Heart right ventricle (tissue), 16 donors: ENCODE results near the gene GRK5. TPM values are rescaled to one million over a fixed set of nuclear protein-coding genes. Genes with fewer than 3 reads are reported as not detected.
A peak's percentile ranks its signal among the peaks of the same experiment; 100 is the strongest.

ENCODE experiments used
- ATAC-seq, 8 donors: fragments of 200-7000 bp; cut with Tn5 transposase; one replicate each; pipeline ENCODE4 v1.9.1; 2020; ENCODE audit warnings: mild to moderate bottlenecking in 8 of 8, moderate library complexity in 8 of 8, moderate number of reproducible peaks in 1 of 8
- DNase-seq, 2 donors: peaks; one replicate each; pipeline ENCODE4 v3.0.0-alpha.2; 2020
- H3K27ac ChIP-seq, 10 donors: fragments of 200-600 bp; sonication (generic) in 2 of 10; one replicate each; pipeline versions ENCODE4 v1.5.0 to v1.8.0; 2020 to 2022; ENCODE audit warnings: mild to moderate bottlenecking in 3 of 10
- H3K27me3 ChIP-seq, 7 donors: fragments of 200-600 bp; one replicate each; pipeline ENCODE4 v1.8.0; 2021 to 2022; ENCODE audit warnings: mild to moderate bottlenecking in 2 of 7
- H3K36me3 ChIP-seq, 9 donors: fragments of 200-600 bp; sonication (generic) in 1 of 9; one replicate each; pipeline versions ENCODE4 v1.5.0 to v1.8.0; 2020 to 2022; ENCODE audit warnings: mild to moderate bottlenecking in 2 of 9
- H3K4me1 ChIP-seq, 9 donors: fragments of 200-600 bp; sonication (generic) in 1 of 9; one replicate each; pipeline versions ENCODE4 v1.5.0 to v1.8.0; 2020 to 2022; ENCODE audit warnings: mild to moderate bottlenecking in 4 of 9
- H3K4me3 ChIP-seq, 10 donors: fragments of 200-600 bp; sonication (generic) in 2 of 10; one replicate each; pipeline versions ENCODE4 v1.5.0 to v1.8.0; 2020 to 2022; ENCODE audit warnings: mild to moderate bottlenecking in 7 of 10, moderate library complexity in 2 of 10
- H3K9me3 ChIP-seq, 11 donors: fragments of 200-600 bp in 10 of 11; sonication (generic) in 2 of 11; one replicate each; pipeline versions ENCODE4 v1.5.0 to v1.8.0; 2013 to 2022; ENCODE audit warnings: mild to moderate bottlenecking in 2 of 11, control low read depth in 1 of 11, moderate library complexity in 1 of 11
- WGBS, 2 donors: extraction: QIAGEN DNeasy Blood & Tissue Kit; methylation state at CpG; one replicate each; pipeline ENCODE4 v1.1.7; 2013; ENCODE audit warnings: inconsistent platforms in 1 of 2; 5-methylcytosine and 5-hydroxymethylcytosine counted together
- intact Hi-C, 10 donors: fragments of 100-400 bp; cut with DNase I; formaldehyde crosslinking; loops; one replicate each; pipeline versions ENCODE4 v1.11.1 to v1.14.2; 2022
- polyA plus RNA-seq, 2 donors: library from polyadenylated mRNA; stranded (reverse); fragments of 200-250 nt; gene quantifications; one replicate each; pipeline ENCODE4 v1.2.3, GENCODE V29; 2013
- total RNA-seq, 10 donors: library from RNA; stranded (reverse); fragmentation: NEBNext Ultra II Directional in 3 of 10; extraction: Animal tissue kit (Norgen Biotek cat#: 25700) in 3 of 10; gene quantifications; one replicate each; pipeline versions ENCODE4 v1.2.1 to v1.2.4, GENCODE V29; 2021 to 2023
- TF ChIP-seq, protein P1 (sequence below), 9 donors: fragments of 200-600 bp; sonication (generic) in 2 of 9; IDR thresholded peaks; one replicate each; pipeline versions ENCODE4 v1.5.0 to v1.8.0; 2021 to 2022; ENCODE audit warnings: antibody characterized with exemption in 9 of 9, mild to moderate bottlenecking in 5 of 9, moderate library complexity in 1 of 9
- donor health status: Arrhythmogenic right ventricular cardiomyopathy.
- donor health status: ischemic (EF 13 %, LVEDD 7.1; RV severe dilation, severe dysfunction).
- donor health status: healthy with polysubstance abuse.
- donor health status: DM: no; HTN: yes; CAD: no.
- donor health status: DM: no; HTN: no; CAD: no.
- donor health status: ischemic (EF 25% LVEDD 6.9; RV normal size, moderate dysfunction).
- donor health status: ischemic (EF 25% LVEDD 5.7; RV mildly dilated, moderate dysfunction).
- donor health status: healthy.
- donor health status: DM: yes; HTN: yes; CAD: no.
- donor health status: Ischemic cardiomyopathy.
- donor health status: ischemic (EF 35%, LVEDD 5.7; RV mildly dilated, moderate dysfunction).
- donor health status: nonischemic (EF 11% LVEDD 7.7; RV severe dilation, severe dysfunction).
- donor health status: DM: yes; HTN: yes; CAD: no.
- donor health status: PGD.
- donor health status: ischemic (EF 29% LVEDD 5.4; RV normal size, mild dysfunction).
- donor health status: nonischemic (EF 23%, LVEDD 6.1; RV moderate dilation, normal function).

GRK5 gene
- total and polyA plus RNA-seq, 12 donors = 11.8 to 80.5 (median 26.6) TPM

DNA sequence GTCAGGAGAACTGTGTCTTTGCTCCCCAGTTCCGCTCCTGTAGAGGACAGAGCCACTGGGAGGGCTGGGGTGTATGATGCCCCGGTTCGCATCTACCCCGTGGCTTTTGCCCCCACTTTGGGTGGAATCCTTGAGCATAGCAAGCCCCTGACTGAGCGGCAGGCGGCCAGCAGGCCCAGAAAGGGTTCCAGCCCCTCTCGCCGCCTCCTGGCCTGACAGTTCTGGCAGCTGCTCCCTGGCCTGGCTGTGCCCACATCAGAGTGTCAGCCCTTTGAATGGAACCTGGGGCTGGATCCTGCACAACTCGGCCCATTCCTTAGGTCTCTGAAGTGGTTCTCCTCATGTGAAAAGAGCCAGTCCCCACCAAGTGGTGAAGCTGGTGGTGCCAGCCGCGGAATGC is 106.7 kb downstream of the GRK5 start:
- Histone ChIP-seq H3K27me3 (no peaks in the 10 kb centered on the region), H3K27ac (peak overlapping the region in 8 of 10 donors; percentile 3 to 77 (median 55)), H3K4me1 (peaks cover 18 to 90% (median 60%) of the 10 kb centered on the region in 9 donors), H3K36me3 (no peaks in the 10 kb centered on the region), H3K9me3 (no peaks in the 10 kb centered on the region), H3K4me3 (no peak overlapping the region)
- DNase-seq = no peak
- intact Hi-C loops = no loop called here
- TF ChIP-seq, protein P1, sequence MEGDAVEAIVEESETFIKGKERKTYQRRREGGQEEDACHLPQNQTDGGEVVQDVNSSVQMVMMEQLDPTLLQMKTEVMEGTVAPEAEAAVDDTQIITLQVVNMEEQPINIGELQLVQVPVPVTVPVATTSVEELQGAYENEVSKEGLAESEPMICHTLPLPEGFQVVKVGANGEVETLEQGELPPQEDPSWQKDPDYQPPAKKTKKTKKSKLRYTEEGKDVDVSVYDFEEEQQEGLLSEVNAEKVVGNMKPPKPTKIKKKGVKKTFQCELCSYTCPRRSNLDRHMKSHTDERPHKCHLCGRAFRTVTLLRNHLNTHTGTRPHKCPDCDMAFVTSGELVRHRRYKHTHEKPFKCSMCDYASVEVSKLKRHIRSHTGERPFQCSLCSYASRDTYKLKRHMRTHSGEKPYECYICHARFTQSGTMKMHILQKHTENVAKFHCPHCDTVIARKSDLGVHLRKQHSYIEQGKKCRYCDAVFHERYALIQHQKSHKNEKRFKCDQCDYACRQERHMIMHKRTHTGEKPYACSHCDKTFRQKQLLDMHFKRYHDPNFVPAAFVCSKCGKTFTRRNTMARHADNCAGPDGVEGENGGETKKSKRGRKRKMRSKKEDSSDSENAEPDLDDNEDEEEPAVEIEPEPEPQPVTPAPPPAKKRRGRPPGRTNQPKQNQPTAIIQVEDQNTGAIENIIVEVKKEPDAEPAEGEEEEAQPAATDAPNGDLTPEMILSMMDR (IDR thresholded peaks at IDR 0.05) = no peak
- 74 to 79% methylated on average over 11 of the region's 11 CpGs for WGBS, 2 donors
- peak in 3 of 8 donors; percentile 2 to 28 (median 12) for ATAC-seq

GRCh38 chr10:119314486-119314885 is 107.1 kb downstream of the GRK5 start:
- Histone ChIP-seq H3K9me3 (no peaks in the 10 kb centered on the region), H3K27me3 (no peaks in the 10 kb centered on the region), H3K4me3 (no peak overlapping the region), H3K36me3 (no peaks in the 10 kb centered on the region), H3K4me1 (peaks cover 21 to 90% (median 64%) of the 10 kb centered on the region in 9 donors), H3K27ac (peak overlapping the region in 8 of 10 donors; percentile 31 to 77 (median 55))
- intact Hi-C loops = no loop called here
- ATAC-seq (no peak), DNase-seq (no peak)
- WGBS, 2 donors = 92 to 96% methylated on average over 7 of the region's 7 CpGs
- TF ChIP-seq, protein P1 (IDR thresholded peaks at IDR 0.05) = no peak

DNA sequence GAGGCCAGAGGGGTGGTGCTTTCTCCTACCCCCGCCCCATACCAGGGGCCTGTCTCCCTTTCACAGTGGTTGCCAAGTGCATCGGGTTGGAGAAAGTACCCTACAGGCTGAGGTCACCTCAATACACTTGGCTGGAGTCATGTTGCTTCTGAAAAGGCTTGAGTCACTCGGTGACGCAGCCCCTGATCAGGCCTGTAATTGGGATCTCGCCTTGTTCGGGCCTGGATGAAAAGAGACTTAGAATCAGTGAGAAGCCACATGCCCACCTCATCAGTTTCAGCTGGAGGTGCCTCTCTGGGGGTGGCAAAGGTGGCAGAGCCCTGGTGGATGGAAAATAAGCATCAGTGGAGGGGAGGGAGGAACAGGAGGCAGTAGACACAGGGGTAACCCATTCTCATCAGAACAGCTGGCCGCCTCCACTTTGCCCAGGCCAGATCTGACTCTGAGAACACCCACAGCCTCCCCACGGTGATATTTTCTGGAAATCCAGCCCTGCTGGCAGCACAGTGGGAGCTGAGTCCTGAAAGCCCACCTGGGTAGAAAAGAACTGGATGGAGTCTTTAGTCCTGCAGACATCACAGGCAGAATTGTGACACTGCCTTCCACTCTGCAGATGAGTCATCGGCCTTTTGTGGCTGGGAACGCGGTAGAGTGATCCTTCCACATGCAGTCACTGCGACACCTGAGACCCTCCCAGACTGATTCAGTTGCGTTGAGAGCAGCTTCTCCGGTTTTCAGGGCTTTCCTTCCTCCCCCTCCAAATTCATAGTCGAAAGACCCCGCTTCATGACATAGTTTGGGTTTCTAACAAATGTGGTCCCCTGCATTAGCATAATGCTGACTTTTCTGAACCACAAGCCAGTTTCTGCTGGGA is 108.0 kb downstream of the GRK5 start:
- H3K4me3 ChIP-seq = no peak overlapping the region
- DNase-seq (peak; percentile 27 to 46), ATAC-seq (peak in 7 of 8 donors; percentile 11 to 61 (median 41))
- H3K9me3 ChIP-seq = no peaks in the 10 kb centered on the region
- no peaks in the 10 kb centered on the region for H3K36me3 ChIP-seq
- intact Hi-C loops = no loop called here
- peak overlapping the region in 9 of 10 donors; percentile 18 to 77 (median 55) for H3K27ac ChIP-seq
- WGBS, 2 donors = 76 to 80% methylated on average over 16 of the region's 16 CpGs
- H3K27me3 ChIP-seq = no peaks in the 10 kb centered on the region
- TF ChIP-seq, protein P1 (IDR thresholded peaks at IDR 0.05) = no peak
- peaks cover 21 to 91% (median 68%) of the 10 kb centered on the region in 9 donors for H3K4me1 ChIP-seq

DNA sequence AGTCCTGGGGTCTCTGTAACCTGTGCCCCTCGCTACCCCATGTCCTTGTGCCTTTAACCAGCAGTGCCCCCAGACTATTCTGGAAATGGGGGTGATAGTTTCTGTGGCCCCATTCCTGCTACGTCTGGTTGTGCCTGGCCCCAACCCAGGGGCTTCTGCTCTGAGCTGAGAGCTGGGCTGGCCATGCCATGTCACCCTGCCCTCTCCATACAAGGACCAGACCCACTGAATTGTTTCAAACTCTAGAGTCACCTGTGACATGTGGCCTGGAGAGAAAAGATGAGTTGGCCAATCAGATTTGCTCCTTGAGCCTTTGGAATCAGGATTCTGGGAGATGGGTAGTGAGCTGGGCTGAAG is 108.6 kb downstream of the GRK5 start:
- TF ChIP-seq, protein P1 (IDR thresholded peaks at IDR 0.05) = no peak
- intact Hi-C loops = no loop called here
- H3K27ac ChIP-seq = peak overlapping the region in 8 of 10 donors; percentile 18 to 77 (median 58)
- peaks cover 19 to 92% (median 69%) of the 10 kb centered on the region in 9 donors for H3K4me1 ChIP-seq
- H3K27me3 ChIP-seq = no peaks in the 10 kb centered on the region
- ATAC-seq (no peak), DNase-seq (no peak)
- no peak overlapping the region for H3K4me3 ChIP-seq
- H3K36me3 ChIP-seq = peaks cover 0 to 2% (median 0%) of the 10 kb centered on the region in 9 donors
- WGBS, 2 donors = 90 to 96% methylated on average over 2 of the region's 2 CpGs
- no peaks in the 10 kb centered on the region for H3K9me3 ChIP-seq
